NK-92 treated with Interleukin-12 subunit alpha and Interleukin-12 subunit beta, amount 100 ng/mL, for 24 hours (cell line): ENCODE data around the gene PLAGL1.

Experiments used
- DNase-seq: peaks from one replicate; lab custom pipeline; 2025; lab: John Stamatoyannopoulos, UW

Gene PLAGL1

DNA sequence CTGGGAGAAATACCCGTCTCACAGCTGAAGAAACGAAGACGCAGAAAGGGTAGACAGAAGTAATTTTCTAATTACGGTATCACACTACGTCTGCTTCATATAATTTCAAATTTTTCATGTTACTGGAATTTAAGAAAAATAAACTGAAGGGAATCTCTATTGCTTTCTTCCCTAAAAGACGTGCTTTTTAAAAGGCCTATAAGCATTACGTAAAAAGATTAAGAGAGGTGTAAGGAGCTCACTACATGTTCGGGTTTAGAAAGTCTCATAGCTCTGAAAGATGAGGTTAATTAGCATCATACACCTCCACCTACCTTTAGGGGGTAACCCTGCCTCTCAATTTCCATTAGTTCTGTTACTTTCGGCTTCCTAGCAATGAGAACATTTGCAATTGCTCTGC, 787 bp upstream of the PLAGL1 start:
- no peak for DNase-seq

DNA sequence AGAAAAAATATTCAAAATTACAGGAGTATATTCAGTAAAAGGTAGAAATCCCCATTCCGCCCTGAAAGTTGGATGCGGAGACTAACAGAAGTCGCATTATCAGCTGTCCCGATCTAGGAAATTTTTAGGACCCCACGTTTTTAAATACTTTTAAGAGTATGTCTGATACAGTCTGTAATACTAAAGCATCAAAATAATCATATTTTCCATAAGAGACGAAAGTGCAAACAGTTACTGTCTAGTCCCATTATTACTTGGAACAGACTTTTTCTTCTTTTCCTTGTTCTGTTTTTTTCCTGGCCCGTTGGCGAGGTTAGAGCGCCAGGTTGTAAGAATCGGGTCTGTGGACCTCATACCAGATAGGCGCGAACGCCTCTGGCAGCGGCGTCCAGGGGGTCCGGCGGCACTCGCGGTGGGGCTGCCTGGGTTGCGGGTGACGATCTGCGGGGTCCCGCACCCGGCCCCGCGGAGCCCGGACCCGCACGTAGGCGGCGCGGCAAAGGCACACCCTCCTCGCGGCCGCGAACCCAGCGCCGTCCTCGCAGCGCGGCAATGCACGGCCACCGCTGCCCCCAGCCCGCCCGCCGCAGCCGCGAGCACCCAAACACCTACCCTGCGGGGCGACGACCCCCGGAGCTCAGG, 460 bp downstream of the PLAGL1 start:
- no peak for DNase-seq

DNA sequence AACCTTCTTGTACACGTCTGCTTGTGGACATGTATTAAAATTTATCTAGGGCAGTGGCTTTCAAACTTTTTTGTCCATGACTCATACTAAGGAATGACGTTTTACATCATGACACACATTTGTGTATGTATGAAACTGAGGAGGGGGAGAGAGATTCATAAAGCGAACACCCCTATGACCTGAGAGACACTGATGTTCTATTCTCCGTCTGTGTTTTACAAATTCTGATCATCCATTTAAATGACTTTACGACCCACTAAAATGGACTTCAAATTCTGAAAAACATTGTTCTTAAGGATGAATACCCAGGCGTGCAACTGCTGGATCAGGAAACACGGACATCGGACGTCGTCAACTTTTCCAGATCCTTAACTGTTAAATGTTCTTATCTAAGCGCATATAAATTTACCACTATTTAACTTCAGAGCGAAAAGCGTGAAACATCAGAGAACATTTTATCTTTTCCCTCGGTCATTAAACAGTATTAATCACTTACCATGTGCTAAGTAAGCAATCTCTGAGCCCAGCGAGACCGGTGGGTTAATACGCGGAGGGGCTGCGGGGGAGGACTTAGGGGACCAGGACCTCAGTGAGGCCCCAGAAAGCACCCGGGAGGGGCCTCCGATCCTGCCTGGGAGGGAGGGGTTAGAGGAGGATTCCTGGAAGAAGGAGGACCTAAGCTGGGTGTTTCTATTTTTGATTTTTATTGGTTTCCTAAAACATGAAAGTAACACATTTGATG, 1.2 kb downstream of the PLAGL1 start:
- DNase-seq, result no peak

DNA sequence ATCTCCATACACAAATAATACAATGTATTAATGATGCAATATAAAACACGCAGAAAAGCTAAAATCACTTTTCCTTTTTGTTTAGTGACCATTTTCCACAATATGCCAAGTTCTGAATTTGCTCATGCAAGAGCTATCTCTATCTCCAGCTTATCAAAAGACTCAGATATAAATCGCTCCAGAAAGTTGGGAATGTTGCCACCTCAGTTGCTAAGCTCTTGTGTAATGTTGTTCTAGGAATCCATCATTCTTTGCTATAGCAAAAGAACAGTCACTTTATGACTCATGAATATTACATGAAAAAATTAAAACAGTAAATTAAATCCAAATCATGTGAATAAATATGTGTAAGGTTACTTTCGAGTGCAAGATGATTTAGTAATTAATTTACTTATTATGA, 8.7 kb downstream of the PLAGL1 start:
- DNase-seq, result no peak

DNA sequence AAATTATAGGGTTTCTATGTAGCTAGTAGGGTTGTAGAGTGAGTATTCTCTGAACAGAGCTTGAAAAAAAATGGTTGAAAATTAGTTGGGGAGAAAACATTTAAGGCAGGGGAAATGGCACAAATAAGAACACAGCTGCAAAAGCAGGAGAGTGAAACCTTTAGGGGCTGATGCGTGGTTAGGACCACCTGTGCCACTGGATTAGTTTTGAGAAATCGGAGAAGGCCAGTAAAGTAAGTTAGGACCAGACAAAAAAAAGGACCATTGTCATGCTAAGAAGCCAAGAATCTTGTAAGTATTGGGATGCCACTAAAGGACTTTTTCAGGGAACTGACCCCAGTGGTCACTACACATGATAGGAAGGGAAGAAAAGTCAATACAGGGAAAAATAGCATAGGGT, 9.4 kb downstream of the PLAGL1 start:
- no peak for DNase-seq

DNA sequence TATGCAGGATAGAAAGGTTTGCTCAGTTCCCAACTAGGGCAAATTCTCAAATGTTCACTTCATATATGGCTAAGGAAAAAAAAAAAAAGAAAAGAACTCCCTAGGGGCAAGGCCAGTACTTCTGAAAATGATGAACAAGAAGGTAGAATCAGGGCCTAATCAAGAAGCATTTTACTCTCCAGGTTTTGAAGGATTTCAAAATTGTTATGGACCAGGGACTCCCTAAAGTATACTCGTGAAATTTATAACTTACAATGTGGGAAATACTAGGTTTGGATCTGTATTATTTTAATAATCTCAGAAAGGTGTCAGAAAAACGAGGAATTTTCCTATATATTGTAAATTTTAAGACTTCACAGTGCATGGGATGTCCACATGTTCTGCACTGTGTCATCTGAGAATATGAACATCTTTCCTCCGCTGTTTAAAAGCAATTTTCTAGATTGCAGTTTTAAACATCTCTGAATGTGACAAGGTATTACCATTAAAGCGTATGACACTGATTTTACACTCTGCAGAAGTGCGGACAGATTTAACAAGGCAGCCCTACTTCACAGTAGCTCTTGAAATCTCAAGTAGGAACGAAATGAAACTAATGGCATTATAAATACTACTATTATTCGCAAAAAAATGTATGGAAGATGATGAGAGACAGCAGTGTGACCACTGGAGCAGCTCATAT, 14.0 kb downstream of the PLAGL1 start:
- no peak for DNase-seq

DNA sequence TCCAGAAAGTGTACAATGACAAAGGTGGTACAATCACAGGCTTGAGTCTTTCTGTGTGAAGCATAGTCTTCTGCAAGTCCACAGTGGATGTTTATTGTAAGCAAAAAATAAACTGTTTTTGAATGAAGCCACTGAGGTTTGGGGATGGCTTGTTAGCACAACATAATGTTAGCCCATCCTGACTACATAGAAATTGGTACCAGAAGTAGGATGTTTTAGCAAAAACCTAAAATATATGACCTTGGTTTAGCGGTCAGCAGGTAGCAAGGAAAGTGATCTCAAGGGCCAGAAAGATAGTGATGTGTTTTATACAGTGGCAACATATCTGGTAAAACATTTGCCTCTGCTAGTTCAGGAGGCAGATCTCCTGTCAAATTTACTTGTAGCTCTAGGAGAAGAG, 15.8 kb downstream of the PLAGL1 start:
- DNase-seq, result no peak

DNA sequence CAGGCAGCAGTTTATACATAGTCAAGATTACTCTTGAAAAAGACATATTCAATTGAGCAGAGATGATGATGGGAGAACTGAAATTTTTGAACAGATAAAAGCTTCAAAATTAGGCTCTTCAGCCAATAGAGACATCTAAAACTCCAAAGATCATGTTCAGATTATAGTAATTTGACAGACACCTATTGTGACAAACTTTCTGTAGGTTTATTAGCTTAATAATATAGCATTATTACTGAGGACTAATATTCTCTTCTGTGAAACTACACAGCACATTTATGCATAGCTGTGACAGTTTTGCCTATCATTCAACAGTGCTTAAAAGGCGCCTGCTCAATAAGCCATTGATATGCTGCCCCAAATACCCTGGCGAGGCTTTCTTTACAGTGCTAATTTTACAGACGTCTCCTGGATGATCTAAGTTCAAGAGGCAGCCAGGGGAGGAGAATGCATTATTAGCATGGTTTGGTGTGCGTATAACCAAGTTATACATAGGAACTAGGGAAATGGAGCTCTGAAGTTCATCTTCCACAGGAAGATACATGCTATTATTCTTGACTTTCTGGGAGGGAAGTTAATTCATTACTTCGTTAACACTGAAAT, 21.5 kb downstream of the PLAGL1 start:
- no peak for DNase-seq

DNA sequence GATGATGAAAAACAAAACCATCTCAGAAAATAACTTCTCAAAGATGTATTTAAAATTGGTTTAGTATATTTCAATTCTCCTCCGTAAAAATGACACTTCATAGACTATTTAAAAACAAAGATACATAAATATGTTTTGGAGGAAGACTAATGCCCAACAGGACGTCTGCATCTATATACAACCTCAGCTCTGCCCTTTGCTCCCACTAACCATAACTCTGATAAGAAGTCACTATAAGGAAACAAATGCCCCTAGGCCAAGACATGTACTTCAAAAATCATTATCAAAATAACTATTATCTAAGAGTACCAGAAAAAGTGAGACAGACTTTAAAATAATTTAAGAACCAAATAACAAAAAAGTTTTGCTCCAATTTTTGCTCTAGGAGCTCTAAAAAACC, 23.4 kb downstream of the PLAGL1 start:
- no peak for DNase-seq

DNA sequence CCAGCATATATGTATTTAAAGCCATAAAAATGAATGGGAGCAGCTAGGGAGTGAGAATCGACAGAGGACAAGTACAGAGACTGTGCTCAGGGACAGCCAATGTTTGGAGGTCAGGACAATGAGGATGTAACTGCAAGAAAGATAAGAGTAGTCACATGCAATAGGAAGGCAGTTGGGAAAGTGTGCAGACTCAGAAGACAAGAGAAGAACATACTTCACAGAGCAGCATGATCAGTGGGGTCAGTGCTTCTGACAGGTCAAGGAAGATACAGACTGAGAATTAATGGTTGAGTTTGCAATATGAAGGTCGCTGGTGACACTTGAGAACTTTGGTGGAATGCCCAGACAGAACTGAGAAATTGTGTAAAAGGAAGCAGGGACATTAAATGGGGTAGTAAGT, 25.1 kb downstream of the PLAGL1 start:
- DNase-seq, result no peak

DNA sequence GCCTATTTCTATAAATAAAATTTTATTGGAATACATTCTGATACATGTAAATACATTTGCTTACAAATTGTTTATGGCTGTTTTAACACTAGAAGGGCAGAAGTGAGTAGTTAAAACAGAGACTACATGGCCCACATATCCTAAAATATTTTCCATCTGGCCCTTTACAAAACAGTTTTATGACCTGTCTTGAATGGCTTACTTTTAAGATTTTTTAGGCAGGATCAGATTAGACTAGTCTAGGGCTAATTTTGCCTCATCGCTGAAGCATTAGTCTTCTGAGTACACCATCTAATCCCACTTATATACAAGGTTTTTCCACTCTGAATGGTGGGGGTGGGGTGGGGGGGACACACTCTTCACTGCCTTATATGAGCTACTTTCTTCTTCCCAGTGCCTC, 27.1 kb downstream of the PLAGL1 start:
- no peak for DNase-seq

DNA sequence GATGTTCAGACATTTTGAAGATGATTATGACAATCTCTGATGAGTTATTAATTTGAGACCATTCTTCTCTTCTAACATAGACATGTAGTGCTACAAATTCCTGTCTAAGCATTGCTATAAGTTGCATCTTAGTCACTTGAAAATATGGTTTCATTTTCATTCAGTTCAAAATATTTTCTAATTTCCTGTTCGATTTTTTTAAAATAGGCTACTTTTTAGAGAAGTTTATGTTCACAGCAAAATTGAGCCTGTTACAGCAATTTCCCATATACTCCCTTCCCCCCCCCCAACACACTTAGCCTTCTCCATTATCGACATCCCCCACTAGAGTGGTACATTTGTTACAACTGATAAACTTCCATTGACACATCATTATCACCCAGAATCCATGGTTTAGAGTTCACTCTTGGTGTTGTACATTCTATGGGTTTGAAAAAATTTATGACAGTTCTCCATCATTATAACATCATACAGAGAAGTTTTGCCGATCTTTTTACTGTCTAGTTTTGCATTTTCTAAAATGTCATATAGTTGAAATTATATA, 31.2 kb downstream of the PLAGL1 start:
- DNase-seq, result no peak

DNA sequence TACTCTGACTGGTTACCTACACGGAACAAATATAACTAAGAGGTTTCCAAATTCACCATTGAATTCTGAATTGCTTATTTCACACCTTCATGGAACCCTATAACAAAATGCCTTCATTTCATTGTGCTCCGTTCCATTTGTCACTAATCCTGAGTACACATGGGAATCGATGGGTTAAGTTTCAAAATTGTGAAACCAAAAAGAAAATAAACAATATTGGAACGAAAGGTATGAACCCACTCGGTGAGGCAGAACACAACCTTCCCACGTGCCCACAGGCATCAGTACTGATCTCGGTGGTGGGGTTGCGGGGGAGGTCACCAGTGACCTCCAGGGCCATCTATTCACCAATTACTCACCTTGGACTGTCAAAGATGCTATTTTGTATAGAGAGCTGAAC, 34.0 kb downstream of the PLAGL1 start:
- DNase-seq, result no peak

DNA sequence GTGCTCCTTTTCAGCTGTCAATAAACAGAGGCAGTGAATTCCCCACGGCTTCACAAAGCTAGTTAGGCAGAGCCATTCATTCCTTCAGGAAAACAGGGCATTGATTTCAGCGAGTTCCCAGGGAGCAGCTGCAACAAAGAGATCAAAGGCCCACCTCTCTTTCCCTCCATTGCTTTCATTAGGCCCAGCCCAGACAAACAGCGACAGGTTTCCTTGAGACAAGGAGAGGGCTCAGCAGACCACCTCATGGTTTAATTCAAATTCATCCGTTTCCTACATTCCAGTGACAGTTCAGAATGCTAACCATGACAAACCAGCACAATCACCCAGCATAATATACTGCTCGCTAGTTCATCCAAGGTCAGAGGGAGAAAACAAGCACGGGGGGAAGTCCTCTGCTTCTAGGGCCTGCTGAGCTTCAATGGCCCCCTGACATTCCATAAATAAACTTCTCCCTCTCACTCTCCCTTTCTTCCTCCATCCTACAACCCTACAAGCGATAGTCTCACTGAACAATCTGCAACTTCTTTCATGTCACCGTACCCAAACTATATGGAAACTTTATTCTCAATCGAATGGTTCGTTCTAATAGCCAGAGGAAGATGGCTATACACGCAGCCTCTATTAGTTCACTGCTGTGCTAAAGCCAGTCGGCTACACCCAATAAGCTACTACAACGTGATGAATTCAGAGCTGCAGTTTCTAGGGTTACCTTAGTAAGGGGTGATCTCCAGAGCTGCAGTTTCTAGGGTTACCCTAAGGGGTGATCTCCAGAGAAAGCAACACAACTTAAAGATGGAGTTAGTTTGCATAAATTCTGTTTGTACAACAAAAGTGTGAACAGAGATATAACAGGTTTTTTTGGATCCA, 34.7 kb downstream of the PLAGL1 start:
- no peak for DNase-seq

DNA sequence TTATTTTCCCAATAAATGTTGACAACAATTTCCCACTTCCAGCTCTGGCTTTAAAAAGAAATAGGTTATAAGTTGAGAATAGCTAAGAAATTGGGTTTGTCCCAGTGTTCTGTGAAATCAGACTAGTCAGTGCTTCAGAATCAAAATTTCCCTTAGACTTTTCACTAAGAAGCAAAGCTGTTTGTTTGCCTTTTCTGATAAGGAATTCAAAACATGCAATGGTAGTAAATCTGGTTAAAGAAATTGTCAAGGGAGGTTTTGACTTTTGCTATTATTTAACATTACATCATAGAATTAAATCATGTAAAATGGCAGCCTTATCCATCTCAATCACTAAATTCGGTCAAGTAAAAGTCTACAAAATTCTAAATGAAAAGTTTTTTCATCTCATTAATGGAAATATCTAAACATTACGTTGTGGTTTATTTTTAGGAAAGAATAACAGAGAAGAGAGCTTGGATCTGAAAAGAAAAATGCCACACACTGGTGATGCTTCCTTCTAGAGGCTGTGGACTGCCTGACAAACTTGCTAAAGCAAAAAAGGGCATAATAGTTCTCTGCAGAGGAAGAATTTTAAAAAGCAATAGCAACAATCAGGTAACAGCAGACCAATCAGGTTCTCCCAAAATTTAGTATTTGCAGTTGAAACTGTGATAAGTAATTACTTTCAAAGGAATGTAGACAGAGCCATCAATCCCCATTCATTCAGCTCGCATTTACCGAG, 36.4 kb downstream of the PLAGL1 start:
- DNase-seq, result no peak

DNA sequence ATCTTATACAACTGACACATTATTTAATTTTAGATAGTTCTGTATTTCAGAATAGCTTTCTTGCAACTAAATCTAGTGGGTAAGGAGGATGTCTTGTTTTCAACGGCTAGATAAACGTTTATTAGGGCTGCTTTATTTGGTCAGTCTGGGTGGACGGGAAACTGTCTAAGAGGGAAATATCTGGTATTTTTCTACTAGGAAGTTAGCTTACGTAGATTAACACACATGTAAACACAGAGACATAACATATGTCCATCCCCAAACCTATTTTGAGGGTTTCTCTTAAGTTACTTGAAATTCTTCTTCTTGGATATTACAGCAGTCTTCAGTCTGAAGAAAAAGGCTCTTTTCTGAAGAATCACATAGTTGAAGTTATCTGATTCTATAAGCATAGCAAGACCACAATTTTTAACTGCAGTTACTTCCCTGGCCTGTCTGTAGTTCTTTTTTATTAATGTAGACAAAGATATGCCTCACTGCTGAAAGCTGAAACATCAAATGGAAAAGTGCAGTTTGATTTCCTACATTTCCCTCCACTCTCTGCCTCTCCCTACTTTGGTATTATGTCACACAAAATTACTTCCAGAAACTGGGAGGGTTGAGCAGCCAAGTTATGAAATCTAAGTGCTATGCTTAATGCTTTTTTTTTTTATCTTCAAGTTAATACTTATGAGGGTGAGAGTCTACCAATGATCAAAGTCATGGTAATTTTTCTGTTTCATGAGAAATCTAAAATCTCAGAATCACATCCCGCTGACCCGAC, 37.4 kb downstream of the PLAGL1 start:
- no peak for DNase-seq

DNA sequence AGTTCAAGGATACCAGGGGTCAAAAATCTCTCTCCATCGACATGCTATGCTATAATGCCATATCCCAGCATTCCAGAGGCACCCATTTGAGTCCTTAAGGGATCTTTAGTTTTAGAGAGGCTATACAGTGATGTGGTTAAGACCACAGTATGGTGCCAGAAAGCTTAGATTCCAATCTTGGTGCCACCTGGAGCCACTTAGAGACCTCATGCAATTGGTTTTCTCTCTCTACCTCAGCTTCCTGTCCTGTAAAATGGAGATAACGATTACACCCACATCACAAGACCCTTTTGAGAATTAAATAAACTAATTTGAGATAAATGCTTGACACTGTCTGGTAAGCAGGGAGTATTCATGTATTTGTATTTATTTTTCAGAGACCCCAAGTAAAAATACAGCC, 39.0 kb downstream of the PLAGL1 start:
- DNase-seq, result no peak

DNA sequence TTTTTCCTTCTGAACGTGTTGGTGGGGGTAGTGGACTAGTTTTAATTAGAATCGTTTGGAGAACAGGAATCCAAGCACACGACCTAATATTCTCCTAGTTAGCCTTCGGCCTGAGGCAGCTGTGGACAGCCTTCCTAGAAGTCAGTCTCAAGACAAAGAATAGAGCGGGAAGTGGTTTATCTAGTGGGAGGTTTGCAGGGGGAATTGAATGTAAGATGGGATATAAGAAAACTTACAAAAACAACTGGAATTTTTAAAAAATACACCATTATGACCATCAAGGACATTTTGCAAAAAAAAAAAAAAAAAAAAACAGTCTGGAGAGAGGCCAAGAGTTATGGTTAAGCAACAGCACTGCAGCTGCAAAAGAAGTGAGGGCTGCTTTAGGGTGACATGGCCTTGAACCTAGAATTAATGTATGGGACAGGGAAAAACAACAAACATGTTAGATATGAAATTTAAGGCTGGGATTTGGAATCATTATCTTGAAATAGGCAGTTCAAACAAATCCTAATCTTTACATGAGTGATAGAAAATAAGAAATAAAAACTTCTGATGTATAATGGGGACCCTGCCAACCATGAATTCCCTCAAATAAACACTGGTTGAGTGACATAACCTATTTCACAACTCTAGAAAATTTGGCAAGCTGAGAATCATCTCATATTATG, 40.2 kb downstream of the PLAGL1 start:
- no peak for DNase-seq

DNA sequence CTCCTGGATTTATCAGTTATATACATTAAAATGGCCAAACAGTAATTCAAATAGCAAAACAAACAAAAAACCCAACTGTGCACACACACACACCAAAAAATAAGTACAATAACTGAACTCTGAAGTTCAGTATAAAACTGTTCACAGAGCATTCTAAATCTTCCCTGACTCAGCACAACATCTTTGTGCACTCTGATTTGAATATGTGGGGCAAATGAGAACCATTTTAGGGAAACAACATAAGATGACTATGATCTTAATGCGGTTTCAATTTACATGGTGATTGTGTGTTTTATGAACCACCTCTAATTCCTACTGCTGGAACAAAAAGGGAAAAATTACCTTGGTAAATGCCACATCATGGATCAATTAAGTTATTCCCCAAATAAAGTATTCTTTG, 41.7 kb downstream of the PLAGL1 start:
- no peak for DNase-seq
